ENCODE measurements around the gene CFAP251. TPM values are rescaled to one million over a fixed set of nuclear protein-coding genes. Genes with fewer than 3 reads are reported as not detected.

The CFAP251 gene
- total and polyA plus RNA-seq, 2 of the 8 experiments (the other 6 are each of a cell fraction or from before 2014, with no cell fraction given), result 1.8 to 2.9 TPM

DNA sequence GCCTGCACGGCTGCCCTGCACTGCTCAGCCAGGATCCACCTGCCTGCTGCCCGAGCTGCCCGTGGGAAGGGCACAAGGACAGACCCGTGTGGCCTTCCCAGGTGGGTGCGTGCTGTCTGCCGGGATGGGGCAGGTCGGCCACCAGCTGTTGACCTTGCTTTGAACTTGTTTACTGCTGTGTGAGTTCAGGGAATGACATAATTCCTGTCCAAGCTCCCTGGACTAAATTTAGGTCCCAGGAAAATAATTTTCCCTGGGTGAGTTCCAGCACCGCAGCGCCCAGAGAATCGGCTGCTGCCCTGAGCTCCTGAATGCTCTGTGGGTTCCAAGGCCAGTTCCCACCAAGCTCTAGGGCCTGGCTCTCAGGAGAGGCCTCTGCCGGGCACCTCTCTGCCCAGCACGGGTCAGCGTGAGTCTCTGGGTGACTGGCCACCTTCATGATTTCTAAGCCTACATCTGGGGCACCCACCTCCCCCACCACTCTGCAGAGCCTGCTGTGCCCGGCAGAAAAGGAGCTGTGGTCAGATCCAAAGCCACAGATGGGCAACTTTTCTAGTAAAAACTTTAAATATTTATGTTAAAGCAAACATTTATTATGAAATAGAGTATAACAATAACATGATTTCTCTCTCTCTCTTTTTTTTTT lies 133.0 kb downstream of the CFAP251 start:
- Histone ChIP-seq H3K9ac (replicated peaks in 1 of 4; ENCODE audit: extremely low read depth in 1 of 4, low read depth in 3 of 4, low read length in 3 of 4) (no peak overlapping the region), H2BK5ac (ENCODE audit: low read depth, low read length) (no peak overlapping the region)
- TF ChIP-seq SP4 (IDR thresholded peaks at IDR 0.05; ENCODE audit: low read length) (no peak), CHD1 (IDR thresholded peaks at IDR 0.05; ENCODE audit: low read depth, low read length) (no peak), YY1 (IDR thresholded peaks at IDR 0.05; ENCODE audit: low read depth, low read length) (no peak), GABPA (IDR thresholded peaks at IDR 0.05; ENCODE audit: borderline replicate concordance, insufficient read depth, low read length) (no peak), CTBP2 (IDR thresholded peaks at IDR 0.05; ENCODE audit: borderline replicate concordance, insufficient read depth, insufficient read length, low read length) (no peak), CEBPB (IDR thresholded peaks at IDR 0.05; ENCODE audit: low read depth, low read length) (no peak), TAF7 (optimal IDR thresholded peaks at IDR 0.05; ENCODE audit: borderline replicate concordance, low read depth, low read length) (no peak), POLR2AphosphoS5 (IDR thresholded peaks at IDR 0.05; ENCODE audit: low read depth, low read length) (no peak), CREB1 (IDR thresholded peaks at IDR 0.05) (no peak), RBBP5 (IDR thresholded peaks at IDR 0.05; ENCODE audit: borderline replicate concordance, low read depth, low read length) (no peak), HDAC6 (IDR thresholded peaks at IDR 0.05; ENCODE audit: low read depth, low read length) (no peak), TCF12 (IDR thresholded peaks at IDR 0.05; ENCODE audit: low read depth, low read length) (no peak), SAP30 (IDR thresholded peaks at IDR 0.05; ENCODE audit: insufficient read depth, insufficient replicate concordance, low read length) (no peak), NRF1 (IDR thresholded peaks at IDR 0.05; ENCODE audit: low read depth, low read length) (no peak)

More for the DNA sequence above, 133.0 kb downstream of the CFAP251 start:
- 89% methylated on average over 13 of the region's 14 CpGs; no CpG with 5 or more reads in 1 of the 2 experiments for WGBS, 2 experiments (ENCODE audit: extremely low coverage in 1 of 2, insufficient coverage in 1 of 2, insufficient read length in 1 of 2, insufficient replicate concordance in 2 of 2, low coverage in 1 of 2, low lambda C conversion rate in 2 of 2, missing lambda C conversion rate in 1 of 2)
- H3K56ac ChIP-seq (replicated peaks; ENCODE audit: insufficient read length, low read depth, low read length), result no peak overlapping the region
- no peak overlapping the region for H2AFZ ChIP-seq (ENCODE audit: low read length)
- H2BK20ac ChIP-seq (ENCODE audit: low read length), result no peak overlapping the region
- H3K4me1 ChIP-seq (replicated peaks in 1 of 4; ENCODE audit: control insufficient read depth in 3 of 4, insufficient read depth in 4 of 4, low read length in 3 of 4), result 0 out of 7 replicates have a peak, but pooled peaks cover 0 to 2% (median 0%) of the 10 kb centered on the region in 4 experiments
- H4K20me1 ChIP-seq (replicated peaks in 1 of 2; ENCODE audit: control insufficient read depth in 1 of 2, insufficient read depth in 2 of 2, low read length in 2 of 2), result peaks cover 0 to 3% of the 10 kb centered on the region in 2 experiments
- no peaks in the 10 kb centered on the region for H3K79me1 ChIP-seq (ENCODE audit: low read depth, low read length)
- H3K4ac ChIP-seq (replicated peaks; ENCODE audit: insufficient read length, low read depth, low read length), result no peak overlapping the region
- H2BK15ac ChIP-seq (ENCODE audit: low read length), result no peak overlapping the region
- H2BK120ac ChIP-seq (replicated peaks; ENCODE audit: low read depth, low read length), result no peak overlapping the region
- no peak overlapping the region for H3K23ac ChIP-seq (ENCODE audit: insufficient read length)
- peak overlapping the region; percentile 71; the same call in 1 of the 2 replicates for H4K8ac ChIP-seq (ENCODE audit: extremely low read depth, insufficient read depth, low read length)
- no peak overlapping the region for H3K18ac ChIP-seq (ENCODE audit: extremely low read depth, low read length)
- no peaks in the 10 kb centered on the region for H3K79me2 ChIP-seq (ENCODE audit: control insufficient read depth in 1 of 2, insufficient read depth in 2 of 2, low read length in 2 of 2)
- H2AK5ac ChIP-seq (ENCODE audit: low read depth, low read length), result no peak overlapping the region
- no peak overlapping the region for H3K4me3 ChIP-seq (ENCODE audit: extremely low read depth in 1 of 4, insufficient read depth in 2 of 4, low read depth in 3 of 4, low read length in 4 of 4)
- peaks cover 2 to 7% (median 5%) of the 10 kb centered on the region in 4 experiments; a peak in 7 of 8 replicates for H3K36me3 ChIP-seq (ENCODE audit: control insufficient read depth in 2 of 4, insufficient read depth in 4 of 4, low read length in 3 of 4)
- H3K27me3 ChIP-seq (replicated peaks in 1 of 4; ENCODE audit: control insufficient read depth in 3 of 4, extremely low read depth in 1 of 4, insufficient read depth in 3 of 4, low read length in 3 of 4), result no peaks in the 10 kb centered on the region
- H3K23me2 ChIP-seq (ENCODE audit: low read depth, low read length), result no peaks in the 10 kb centered on the region
- H4K5ac ChIP-seq (ENCODE audit: insufficient read length, low read depth, low read length), result no peak overlapping the region
- no peak overlapping the region for H3K14ac ChIP-seq (ENCODE audit: insufficient read length)
- no peak for FAIRE-seq
- H3K9me3 ChIP-seq (ENCODE audit: insufficient read depth in 2 of 2, low read depth in 1 of 2, low read length in 1 of 2), result no peaks in the 10 kb centered on the region
- H2BK12ac ChIP-seq (ENCODE audit: low read depth, low read length), result no peak overlapping the region
- ChIA-PET POLR2A (ENCODE audit: partially characterized antibody) (interaction anchor here (0.6 to 1.4 kb wide), 3 partner anchors 12 to 79 kb away, joined by 3 to 4 read pairs (median 4); partner anchors contain the start of gene BCL7A), CTCF (ENCODE audit: partially characterized antibody) (interaction anchor here (0.8 to 20.6 kb wide), 8 partner anchors 11 to 140 kb away, joined by 3 to 379 read pairs (median 4); no protein-coding TSS in a partner anchor)
- H4K91ac ChIP-seq (replicated peaks; ENCODE audit: insufficient read length, low read length), result no peak overlapping the region
- no peak overlapping the region for H3K27ac ChIP-seq (ENCODE audit: low read depth, low read length)
- no peak for DNase-seq (ENCODE audit: low read depth in 1 of 2, low spot score in 2 of 2)
- no peak overlapping the region for H3K4me2 ChIP-seq (ENCODE audit: insufficient read depth in 1 of 2, low read depth in 2 of 2, low read length in 2 of 2)

Measured in H1 (cell line).